ENCODE results near the gene CFAP52.
"Not testable (repeated sequence)": the region's sequence is repeated elsewhere in the genome, so short reads cannot be mapped to it uniquely, and the experiment has no call there.

Gene CFAP52

DNA sequence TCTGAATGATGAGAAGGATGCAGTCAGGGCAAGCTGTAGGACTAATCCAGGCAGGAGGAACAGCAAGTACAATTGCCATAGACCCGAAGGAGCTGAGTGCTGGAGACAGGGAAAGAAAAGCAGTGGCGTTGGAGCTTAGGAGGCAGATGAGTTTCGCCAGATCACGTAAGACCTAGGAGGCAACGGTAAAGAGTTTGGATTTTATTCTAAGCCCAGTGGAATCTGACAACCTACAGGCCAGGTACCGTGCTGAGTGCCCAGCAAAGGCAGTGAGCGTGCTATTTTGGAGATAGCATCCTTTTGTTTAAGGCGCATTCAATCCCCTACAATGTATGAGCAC is 70.1 kb downstream of the CFAP52 start:
- no peak for DNase-seq (ENCODE audit: low read depth)

DNA sequence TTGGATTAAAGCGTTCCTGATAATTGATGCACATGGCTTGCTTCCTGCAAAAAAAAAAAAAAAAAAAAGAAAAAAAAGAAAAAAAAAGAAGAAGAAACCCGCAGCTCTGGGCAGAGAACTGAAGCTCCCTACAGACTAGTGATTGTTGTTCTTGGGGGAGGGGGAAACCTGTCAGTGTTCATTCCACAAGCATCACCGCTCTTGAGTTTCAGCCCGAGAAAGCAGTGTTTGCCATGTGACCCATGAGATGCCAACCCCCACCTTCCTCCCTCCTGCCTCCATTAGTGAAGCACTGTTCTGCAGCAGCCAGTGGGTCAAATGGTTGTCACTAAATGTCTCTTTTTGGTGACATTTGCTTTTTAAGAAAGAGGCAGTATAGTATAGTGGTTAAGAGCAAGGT is 70.6 kb downstream of the CFAP52 start:
- DNase-seq (ENCODE audit: low read depth): no peak

DNA sequence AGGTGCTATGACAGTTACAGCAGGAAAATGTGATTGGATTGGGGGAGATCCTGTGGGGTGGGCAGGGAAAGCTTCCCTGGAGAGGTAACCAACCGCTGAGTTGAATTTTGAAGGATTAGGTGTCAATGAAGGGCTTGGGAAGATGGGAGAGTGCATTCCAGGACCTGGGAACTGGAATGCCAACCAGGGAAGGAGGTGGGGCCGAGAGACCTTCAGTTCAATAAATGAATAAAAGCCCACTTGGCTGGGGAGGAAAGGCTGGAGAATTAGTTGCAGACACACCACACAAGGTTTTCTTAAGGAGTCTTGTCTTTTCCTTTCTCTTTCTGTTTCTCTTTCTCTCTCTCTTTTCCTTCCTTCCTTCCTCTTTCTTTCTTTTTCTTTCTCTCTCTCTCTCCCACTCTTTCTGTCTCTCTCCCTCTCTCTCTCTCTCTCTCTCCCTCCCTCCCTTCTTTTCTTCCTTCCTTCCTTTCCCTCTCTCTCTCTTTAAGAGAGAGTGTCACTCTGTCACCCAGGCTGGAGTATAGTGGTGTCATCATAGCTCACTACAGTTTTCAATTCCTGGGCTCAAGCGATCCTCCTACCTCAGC is 72.2 kb downstream of the CFAP52 start:
- DNase-seq (ENCODE audit: low read depth): no peak

GRCh38 chr17:9658593-9659211 is 82.3 kb downstream of the CFAP52 start:
- no peak for DNase-seq (ENCODE audit: low read depth)

DNA sequence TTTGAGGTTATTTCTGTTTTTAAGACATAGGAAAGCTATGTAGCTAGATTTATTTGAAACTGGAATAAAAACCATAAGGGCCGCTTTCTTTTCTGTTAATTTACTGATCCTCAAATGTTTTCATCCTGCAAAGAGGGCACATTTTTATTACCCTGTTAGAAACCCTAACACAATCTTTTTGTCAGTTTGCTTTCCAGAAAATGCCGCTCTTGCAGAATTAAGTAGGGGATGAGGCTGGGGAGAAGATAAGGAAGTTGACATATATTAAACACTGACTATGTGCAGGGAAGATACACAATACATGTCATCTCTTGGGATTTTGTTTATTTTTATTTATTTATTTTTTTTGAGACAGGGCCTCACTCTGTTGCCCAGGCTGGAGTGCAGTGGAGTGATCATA is 84.6 kb downstream of the CFAP52 start:
- DNase-seq (ENCODE audit: low read depth): no peak

- DNase-seq (ENCODE audit: low read depth): not testable (repeated sequence)
Observed at GRCh38 chr17:9663511-9663910, 87.1 kb downstream of the CFAP52 start.

DNA sequence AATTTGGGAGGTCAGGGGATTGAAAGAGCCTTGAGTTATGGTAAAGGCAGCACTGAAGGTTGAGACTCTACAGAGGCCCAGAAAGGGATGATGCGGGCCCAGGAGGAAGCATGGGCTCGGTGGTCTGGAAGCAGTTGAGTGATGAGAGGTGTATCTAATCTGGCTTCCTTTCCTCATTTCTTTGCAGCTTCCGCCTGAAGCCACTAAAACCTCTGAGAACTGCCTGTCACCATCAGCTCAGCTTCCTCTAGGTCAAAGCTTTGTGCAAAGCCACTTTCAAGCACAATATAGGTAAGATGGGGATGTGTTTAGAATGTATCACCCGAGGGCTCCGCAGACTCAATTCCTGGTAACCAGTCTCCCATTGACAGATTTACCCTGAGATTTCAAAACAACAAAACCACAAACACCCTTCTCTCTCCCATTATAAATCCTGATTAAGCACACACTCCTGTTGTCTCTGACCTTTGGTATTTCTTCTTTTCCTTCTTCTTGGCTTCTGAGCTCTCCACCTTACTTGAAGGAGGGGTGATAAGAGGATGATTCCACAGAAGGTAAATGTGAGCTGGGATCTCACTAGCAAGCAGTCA is 90.1 kb downstream of the CFAP52 start:
- DNase-seq (ENCODE audit: low read depth): no peak

DNA sequence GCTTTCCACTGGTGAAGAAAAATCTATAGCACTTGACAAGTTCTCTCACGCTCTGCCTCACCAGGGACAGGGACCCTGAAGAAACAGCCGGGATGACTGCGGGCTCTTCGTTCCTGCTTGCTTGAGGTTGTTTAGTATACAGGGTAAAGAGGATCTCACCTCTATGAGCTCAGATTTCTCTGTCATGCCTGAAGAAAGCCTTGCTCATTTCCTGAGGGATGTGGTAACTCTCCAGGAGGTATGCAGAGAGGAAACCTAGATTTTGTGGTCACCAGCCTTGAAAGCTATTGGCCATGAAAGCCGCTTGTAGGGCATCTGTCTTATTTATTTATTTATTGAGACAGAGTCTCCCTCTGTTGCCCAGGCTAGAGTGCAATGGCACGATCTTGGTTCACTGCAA is 92.1 kb downstream of the CFAP52 start:
- no peak for DNase-seq (ENCODE audit: low read depth)

- no peak for DNase-seq (ENCODE audit: low read depth)
Observed at GRCh38 chr17:9669551-9670008, 93.1 kb downstream of the CFAP52 start.

DNA sequence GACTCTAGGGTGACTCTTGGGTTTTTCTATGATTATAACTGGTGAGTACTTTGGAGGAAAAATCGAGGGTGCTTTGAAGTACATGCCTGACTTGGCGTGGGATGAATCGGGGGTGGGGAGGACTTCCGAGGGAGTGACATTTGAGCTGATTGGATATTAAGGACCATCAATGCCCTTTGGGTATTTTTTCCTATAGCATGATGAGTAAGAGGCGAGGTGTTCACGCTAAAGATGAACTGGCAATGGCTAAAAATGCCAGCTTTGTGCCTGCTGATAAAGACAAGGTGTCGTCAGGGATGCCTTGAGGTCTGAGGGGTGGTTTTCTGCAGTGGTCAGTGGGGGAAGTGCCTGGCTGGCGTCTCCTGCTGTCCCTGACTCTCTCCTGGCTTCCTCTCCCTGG is 94.2 kb downstream of the CFAP52 start:
- DNase-seq (ENCODE audit: low read depth): no peak

DNA sequence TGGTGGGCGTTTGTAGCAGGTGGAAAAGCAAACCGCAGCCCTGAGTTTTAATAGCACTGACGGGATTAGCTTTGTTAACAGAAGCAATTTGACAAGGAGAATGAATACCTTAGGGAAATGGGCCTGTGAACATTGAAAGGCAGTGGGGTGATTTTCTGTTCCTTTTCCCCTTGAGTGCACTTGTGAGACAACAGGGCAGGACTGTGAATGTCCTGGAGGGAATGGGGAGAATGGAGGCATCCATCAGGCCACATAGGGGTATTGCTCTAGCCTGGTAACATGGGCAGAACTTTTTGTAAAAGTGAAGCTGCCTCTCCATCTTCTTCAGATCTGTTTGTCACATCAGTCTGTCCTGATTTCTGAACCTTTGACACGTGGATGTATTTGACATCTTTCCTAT is 95.1 kb downstream of the CFAP52 start:
- DNase-seq (ENCODE audit: low read depth): no peak

GRCh38 chr17:9672266-9672665 is 95.8 kb downstream of the CFAP52 start:
- no peak for DNase-seq (ENCODE audit: low read depth)

DNA sequence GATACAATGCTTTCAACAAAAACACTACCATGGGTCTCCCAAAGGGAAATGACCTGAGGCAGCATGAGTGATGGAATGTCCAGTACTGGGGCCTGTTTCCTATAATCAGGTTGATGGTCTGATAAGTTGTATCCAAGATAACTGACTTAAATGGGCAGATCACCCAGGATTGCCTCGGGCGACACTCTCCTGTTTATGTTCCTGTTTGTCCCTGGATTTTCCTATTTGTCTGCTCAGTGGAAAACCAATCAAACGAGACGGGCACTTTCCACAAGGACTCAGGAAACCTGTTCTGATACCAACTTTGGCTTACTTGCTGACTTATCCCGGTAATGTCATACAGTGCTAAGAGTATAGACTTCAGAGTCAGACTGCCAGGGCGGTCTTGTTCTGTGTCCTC is 96.2 kb downstream of the CFAP52 start:
- no peak for DNase-seq (ENCODE audit: low read depth)

DNA sequence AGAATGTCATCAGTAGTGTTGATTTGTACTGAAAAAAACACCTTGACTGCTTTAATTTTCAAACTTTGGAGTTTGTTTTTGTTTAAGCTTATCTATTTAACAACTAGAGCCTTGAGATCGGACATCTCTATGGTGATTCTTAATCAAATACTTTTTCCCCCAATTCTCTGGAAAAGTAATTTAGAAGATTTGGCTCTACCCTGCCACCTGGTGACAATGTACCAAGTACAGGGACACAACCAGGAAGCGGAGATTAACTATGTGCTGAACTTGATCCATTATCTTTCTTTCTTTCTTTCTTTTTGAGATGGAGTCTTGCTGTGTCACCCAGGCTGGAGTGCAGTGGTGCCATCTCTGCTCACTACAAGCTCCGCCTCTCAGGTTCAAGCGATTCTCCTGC is 99.6 kb downstream of the CFAP52 start:
- DNase-seq (ENCODE audit: low read depth): no peak

DNA sequence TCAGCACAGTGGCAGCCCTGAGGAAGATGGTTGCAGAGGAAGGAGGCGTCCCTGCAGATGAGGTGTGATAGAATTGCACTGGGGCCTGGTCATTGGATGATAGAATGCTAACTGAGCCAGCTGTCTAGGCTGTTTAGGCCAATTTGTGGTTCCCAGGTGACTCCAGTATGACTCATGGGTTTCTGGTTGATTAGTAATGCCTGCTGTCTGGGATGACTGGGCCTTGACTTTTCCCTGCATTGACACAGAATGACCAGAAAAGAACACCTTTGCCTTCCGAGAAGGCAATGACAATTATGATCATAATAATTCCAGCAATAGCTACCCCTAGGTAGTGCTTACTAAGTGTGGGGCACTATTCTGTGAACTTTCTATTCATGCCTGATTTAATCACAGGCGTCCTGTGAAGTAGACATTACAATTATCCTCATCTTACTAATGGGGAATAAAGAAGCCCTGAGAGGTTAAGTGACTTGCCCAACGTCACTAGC is 100.4 kb downstream of the CFAP52 start:
- DNase-seq (ENCODE audit: low read depth): no peak

GRCh38 chr17:9677411-9677810 is 101.0 kb downstream of the CFAP52 start:
- no peak for DNase-seq (ENCODE audit: low read depth)

GRCh38 chr17:9677896-9678295 is 101.5 kb downstream of the CFAP52 start:
- no peak for DNase-seq (ENCODE audit: low read depth)

DNA sequence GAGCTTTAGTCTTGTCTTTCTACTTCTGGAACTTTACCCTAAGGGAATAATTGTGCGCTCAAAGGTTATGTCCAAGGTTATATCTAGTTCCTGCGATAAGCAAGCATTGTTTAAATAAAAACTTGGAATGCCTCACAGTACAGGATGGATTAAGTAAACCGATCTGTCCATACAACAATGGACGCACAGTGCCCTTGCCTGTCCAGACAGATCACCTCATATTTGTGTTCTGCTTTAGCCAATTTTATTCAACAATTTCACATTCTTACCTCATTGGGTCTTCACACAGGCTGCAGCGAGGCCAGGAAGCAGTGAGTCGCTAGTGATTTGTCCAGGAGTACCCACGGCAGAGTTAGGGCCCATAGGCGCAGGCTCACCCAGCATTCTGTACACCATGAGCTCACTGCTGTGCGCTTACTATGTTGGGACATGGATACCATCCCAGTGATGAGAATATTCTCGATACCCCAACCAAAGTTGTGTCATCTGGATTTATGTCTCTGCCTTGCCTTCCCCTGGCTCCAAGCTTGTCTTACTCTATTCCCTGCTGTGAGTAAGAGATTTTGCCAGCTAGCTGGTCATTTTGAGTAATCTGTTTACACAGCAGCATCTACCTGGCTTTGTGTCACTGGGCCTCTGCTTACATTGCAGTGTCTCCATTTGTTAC is 108.6 kb downstream of the CFAP52 start:
- DNase-seq (ENCODE audit: low read depth): no peak
